GM18873 (cell line): ENCODE data around the gene GPR63.

ENCODE experiments used
- ATAC-seq: cut with Tn5 transposase; IDR thresholded peaks from one replicate; pipeline ENCODE4 v1.9.1; 2021; ENCODE audit warnings: mild to moderate bottlenecking, moderate library complexity, moderate number of reproducible peaks; ENCODE audit not compliant: unreplicated experiment, low FRiP score

GPR63 gene

DNA sequence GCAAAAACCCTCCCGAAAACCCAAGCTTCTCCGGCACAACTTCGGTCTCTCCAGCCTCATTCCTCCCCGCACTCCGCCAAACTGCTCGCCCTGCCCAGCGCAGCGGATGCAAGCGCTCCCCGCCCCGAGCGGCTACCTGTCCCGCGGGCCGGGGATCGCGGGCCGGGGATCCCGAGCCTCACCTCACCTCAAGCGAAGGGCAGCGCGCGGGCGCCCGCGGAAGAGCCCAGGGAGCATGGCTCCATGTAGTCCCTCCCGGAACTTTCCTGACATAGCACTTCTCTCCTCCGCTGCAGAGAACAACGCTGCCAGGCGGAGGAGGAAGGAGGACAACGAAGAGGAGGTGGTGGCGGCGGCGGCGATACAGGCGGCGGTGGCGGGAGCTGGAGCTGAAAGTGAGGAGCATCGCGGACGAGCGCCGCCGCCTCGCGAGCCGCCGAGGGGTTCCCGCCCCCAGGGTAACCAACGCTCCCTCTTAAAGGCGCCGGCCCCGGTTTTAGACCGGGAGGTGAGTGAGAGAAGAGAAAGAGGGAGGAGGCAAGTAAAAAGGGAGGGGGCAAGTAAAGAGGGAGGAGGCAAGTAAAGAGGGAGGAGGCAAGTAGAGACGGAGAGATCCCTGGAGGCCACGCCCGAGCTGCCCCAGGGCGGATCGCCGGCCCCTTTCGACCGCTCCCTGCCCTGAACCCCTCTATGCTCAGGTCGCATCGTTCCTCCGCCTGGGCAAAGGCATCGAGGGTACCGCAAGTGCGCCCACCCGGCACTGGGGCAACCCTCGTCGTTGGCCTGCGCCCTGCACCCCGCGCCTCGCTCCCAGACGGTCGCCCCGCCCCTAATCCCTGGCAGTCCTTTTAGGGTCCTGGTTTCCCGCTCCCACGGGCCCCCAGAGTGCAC lies at the start of gene GPR63:
TSS of gene GPR63 (minus strand) at position 397 of the 891 bp plus-strand sequence. CDS start 37,746 bp downstream, outside the sequence.
- ATAC-seq = peak; percentile 83

GRCh38 chr6:96886519-96886918 lies 49.2 kb upstream of the GPR63 start:
- ATAC-seq = no peak

DNA sequence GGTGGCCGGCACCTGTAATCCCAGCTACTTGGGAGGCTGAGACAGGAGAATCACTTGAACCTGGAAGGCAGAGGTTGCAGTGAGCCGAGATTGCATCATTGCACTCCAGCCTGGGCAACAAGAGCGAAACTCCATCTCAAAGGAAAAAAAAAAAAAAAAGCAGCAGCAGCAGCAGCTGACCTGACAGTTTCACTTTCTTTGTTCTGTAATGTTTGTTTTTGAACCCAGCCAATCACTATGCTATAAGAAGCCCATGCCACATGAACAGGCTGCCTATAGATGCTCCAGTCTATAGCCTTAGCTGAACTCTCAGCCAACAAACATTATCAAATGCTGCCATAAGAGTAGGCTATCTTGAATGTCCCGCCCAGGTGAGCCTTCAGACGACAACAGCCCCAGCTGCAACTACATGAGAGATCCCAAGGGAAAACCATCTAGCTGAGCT lies 47.9 kb upstream of the GPR63 start:
- ATAC-seq = peak; percentile 73

DNA sequence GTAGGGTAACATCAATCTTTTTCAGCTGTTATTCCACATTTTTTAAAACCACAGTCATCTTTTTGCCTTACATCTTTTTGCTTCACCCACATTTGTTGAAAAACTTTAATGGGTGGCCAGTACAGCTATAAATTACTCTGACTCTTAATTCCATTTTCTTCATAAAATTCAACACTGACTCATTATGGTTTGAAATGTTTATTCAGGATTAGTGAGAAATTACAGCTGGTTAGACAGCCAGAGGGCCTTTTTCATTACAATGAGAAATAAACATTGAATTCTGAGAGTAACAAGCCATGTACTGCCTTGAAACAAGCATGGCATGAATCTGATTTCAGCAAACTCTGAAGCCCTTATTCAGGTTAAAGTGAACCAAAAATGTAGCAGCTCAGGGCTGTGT lies 40.9 kb upstream of the GPR63 start:
- ATAC-seq = no peak

DNA sequence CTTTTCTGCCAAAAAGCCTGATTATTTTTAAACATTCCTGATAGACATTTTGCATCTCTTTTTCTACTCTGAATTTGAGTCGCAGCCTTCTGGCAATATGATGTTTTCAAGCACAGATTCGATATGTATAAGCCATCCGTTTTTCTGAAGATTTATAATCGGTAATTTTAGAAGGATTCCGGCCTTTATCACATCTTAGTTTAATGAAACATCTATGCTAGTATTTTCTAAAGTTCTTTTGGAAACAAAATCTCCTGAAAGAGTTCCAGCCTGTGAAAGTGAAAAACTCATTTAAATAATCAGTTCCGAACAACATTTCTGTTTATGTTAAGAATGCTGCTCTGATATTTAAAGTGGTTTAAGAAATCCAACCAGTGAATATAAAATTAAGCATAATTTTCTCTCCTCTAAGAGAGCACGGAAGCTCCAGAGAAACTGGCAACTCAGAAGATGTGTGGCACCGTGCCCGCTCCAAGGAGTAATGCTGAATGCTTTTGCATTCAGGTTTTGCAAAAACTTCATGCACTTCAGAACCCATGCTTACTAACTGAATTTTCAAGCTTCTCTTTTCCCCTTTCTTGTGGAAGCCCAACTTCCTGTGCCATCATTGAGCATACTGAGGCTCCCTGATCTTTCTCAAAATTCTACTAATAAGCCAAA lies 39.7 kb upstream of the GPR63 start:
- ATAC-seq = no peak

DNA sequence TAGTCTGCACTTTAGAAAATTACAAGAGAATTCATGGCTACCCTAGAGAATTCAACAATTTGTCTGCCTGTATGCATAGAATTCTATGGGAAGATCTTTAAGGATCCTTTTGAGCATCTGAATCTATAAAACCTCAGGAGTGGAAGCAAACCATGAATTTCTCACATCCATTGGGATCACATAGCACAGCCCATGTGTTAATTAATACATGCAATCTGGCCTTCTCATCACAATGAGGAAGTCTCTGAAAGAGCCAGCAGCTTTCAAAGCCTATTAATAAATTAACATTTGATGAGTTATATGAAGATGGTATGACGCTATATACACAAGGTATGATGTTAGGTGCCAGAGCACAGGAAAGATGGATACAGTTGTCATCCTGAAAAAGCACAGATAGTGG lies 35.7 kb upstream of the GPR63 start:
- no peak for ATAC-seq

DNA sequence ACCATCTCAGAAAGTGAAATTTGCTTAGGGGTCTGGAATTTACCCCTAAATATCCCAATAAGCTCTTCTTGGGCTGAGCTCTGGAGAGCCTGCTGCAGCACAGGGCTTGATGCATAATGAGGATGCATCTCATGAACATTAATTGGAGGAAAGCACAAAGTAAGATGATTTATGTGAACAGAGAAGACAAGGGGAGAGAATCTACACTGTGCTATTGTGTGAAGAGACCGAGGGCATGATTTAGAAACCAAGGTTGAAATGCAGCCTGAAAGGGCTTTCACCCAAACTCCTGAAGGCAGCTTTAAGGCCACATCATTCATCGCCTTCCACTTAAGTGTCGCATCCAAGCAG lies 27.8 kb upstream of the GPR63 start:
- no peak for ATAC-seq

- no peak for ATAC-seq
Observed at GRCh38 chr6:96864216-96865054, 27.2 kb upstream of the GPR63 start.

DNA sequence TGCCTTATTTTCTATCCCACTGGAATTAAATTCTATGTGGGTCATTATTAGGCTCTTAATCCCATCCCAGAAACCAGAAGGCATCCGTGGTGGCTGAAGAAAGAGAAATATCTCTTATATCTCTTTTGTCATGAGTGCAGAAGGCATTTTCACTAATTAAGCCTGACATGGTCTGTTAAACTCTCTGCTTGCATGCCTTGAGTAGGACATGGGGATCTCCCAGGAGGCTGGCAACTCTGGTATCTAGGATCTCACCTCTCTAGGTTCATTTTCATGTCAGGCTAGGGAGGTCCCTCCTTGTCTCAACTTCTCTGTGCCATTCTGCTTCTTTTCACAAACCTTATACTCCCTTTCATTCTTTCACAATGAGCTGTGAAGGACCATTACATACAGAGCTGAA lies 25.3 kb upstream of the GPR63 start:
- no peak for ATAC-seq

GRCh38 chr6:96861588-96861987 lies 24.3 kb upstream of the GPR63 start:
- no peak for ATAC-seq

GRCh38 chr6:96856856-96857255 lies 19.6 kb upstream of the GPR63 start:
- no peak for ATAC-seq

- no peak for ATAC-seq
Observed at GRCh38 chr6:96853083-96853482, 15.8 kb upstream of the GPR63 start.

GRCh38 chr6:96852605-96853004 lies 15.3 kb upstream of the GPR63 start:
- no peak for ATAC-seq

DNA sequence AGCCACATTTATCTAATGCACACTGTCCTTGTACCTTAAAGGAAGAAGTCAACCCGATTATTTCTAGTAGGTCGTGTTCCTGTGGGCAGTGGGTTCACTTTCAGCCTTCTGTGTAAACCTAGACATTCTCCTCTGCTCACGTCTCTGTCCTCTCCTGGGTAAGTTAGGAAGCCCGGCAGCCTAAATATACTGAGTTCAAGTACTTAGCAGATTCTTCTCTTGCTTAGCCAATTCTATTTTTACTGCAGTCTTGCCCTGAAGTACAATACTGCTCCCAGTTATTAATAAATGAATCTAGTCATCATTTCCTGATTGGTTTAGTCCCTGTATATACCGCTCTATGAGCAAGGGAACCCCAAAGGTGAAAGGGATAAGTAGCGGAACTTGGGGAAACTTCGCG lies 14.6 kb upstream of the GPR63 start:
- no peak for ATAC-seq

GRCh38 chr6:96849615-96850014 lies 12.3 kb upstream of the GPR63 start:
- no peak for ATAC-seq

DNA sequence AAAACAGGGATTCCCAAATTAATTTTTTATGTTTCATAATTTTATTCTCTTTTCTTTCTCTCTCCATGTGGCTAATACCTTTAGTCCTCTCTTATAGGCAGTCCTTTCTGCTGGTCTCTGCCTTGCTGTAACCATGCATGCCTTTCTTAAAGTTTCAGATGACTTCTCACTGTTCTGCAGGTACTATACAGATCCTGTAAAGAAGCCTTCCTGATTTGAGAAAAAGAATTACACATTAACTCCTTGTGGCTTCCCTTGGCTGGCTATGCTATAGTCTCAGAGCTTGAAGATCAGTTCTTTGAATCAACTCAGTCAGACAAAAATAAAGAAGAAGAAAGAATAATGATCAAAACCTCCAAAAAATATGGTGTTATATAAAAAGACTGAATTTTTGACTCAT lies 7.3 kb upstream of the GPR63 start:
- ATAC-seq = peak; percentile 75

DNA sequence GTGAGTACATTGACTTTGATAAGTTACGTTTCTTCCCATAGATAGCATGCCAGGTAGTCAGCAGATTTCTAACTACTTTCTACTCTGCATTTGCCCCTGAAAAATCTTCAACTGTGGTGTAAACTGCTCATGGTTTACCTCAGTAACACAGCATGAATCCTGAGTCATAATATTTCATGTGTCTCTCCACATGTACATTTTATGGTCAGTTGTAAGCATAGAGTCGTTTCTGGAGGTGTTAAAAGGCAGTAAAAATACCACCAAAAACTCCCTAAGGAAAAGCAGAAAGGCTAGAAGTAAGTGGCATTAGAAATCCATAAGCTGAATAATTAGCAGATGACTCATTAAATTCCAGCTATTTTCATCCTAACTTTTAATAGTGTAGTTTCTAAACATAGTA lies 4.1 kb upstream of the GPR63 start:
- ATAC-seq = no peak

- peak; percentile 11 for ATAC-seq
Observed at GRCh38 chr6:96836631-96837080, 621 bp downstream of the GPR63 start.

- no peak for ATAC-seq
Observed at GRCh38 chr6:96834070-96834469, 3.2 kb downstream of the GPR63 start.

GRCh38 chr6:96832780-96833179 lies 4.5 kb downstream of the GPR63 start:
- ATAC-seq = no peak

DNA sequence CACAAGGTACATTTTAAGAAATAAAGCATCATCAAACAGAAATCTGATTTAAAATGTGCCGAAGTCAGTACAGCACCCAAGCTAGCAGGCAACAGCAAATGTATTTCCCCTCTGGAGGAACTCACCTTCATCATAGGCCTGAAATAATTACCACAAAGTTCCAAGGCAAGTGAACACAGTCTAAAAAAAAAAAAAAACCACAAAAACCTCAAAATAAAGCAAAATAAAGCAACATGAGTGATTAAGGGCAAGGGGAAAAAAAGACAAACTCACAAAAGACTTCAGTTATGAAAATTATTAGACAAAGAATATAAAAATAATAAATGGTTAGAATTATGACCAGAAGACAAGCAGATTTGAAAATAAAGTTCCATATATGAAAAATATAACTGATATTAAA lies 10.4 kb downstream of the GPR63 start:
- ATAC-seq = no peak
